Inflammatory macrophage (primary cell): ENCODE data around the gene DDX25.

Experiments used
- DNase-seq, 2 donors: peaks; one replicate each; pipeline ENCODE4 v3.0.0-alpha.2; 2020 to 2022

Gene DDX25

DNA sequence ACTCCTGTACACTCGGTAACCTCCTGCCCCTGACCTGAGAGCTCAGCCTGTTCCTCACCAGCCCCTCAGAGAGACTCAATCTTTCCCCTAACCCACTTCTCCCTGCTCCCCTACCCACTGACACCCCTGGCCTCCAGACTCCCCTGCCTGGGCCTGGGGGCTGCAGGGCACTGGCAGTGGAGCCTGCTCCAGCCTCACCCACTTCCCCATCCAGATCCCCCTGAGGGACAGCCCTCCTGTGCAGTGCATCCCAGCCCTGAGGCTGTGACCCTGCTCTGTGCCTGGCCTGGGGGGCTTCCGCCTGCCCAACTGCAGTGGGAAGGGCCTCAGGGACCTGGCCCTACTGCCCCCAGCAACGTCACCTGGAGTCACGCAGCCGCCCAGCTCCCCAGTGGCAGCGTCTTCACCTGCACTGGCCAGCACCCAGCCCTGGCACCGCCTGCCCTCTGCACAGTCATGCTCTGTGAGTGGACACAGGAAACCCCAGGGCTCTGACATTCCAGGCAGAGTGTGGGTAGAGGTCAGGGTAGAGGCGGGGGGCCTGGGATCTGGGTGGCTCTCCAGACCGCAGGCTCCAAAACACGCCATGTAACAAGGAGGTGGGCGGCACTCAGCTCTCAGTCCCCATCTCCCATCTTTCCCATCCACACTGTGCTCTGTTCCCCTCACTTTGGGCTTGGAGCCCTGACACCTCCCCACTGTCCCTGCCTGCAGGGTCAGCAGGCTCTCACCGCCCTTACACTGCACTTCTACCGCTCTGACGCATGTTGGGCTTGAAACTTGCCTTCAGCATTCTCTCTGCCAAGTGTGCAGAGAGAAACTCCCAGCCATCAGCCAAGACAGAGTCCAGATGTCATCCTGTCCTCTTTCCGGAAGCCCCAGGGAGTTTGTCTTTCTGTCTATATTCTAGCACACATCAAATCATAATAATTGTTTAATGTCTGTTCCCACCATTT is 46.7 kb downstream of the DDX25 start:
- no peak for DNase-seq

DNA sequence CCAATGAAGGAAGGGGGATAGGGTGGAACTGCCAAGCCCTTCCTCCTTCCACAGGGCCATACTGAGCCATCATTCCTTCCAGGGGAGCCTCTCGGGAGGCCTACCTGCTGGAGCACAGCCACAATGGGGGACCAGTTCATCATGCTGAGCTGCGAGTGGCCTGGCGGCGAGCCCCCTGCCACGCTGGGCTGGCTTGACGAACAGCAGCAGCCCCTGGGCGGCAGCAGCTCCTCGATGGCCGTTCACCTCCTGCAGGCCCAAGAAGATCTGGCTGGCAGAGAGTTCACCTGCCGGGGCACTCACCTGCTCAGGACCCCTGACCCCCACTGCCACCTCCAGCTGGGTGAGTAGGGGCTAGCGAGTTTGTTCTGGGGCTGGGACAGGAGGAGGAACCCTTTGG is 47.4 kb downstream of the DDX25 start:
- DNase-seq: no peak

DNA sequence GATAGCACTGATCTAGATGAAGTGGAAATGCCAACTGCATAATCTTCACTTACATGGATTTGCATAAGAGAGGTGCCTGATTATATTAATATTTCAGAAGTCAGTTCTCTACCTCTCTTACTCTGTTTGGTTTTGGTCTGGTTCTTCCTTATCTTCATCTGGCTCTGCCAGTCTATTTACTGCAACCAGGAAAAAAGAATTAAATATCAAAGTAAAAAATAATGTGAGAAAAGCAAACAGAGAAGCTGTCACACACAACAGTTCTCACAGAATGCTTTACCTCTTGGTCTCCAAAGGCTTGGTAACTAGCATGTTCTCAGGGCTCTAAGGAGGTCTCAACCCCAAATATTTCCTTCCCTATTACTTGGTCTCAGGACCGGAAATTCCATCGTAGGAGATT is 48.3 kb downstream of the DDX25 start:
- DNase-seq: no peak

DNA sequence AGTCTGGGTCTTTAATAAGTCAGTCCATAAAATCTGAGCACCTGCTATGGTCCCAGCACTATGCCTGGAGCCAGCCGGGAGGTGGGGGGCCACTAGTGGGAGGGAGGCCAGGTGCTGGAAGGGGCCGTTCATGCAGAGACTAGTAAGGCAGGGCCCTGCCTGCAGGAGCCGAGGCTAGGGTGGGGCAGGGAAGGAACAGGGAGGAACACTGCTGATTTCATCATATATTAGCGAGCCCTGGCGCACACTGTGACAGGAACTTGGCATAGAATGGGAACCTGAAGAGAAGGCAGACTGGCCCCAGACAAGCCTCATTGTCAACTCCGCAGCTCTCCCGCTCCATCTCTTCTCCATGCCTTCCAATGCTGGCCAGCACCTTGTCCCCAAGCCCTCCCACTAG is 48.7 kb downstream of the DDX25 start:
- no peak for DNase-seq

DNA sequence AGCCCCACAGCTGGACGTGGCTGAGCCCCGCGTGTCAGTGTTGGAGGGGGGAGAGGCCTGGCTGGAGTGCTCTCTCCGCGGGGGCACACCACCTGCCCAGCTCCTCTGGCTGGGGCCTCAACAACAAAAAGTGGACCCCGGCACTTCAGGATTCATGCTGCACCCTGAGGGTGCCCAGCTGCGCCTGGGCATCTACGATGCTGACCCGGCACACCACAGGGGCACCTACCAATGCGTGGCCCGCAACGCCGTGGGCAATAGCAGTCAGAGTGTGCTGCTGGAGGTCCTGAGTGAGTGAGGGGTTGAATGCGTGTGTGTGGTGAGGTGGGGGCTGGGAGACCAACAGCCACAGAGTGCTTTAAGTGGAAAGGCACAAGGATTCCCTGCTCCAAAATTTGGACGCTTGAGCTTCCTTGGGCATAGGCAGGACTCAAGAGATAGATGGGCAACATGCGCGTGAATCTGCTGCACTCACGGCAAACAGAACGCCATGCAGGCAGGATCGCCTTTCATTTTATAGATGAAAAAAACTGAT is 49.2 kb downstream of the DDX25 start:
- no peak for DNase-seq

DNA sequence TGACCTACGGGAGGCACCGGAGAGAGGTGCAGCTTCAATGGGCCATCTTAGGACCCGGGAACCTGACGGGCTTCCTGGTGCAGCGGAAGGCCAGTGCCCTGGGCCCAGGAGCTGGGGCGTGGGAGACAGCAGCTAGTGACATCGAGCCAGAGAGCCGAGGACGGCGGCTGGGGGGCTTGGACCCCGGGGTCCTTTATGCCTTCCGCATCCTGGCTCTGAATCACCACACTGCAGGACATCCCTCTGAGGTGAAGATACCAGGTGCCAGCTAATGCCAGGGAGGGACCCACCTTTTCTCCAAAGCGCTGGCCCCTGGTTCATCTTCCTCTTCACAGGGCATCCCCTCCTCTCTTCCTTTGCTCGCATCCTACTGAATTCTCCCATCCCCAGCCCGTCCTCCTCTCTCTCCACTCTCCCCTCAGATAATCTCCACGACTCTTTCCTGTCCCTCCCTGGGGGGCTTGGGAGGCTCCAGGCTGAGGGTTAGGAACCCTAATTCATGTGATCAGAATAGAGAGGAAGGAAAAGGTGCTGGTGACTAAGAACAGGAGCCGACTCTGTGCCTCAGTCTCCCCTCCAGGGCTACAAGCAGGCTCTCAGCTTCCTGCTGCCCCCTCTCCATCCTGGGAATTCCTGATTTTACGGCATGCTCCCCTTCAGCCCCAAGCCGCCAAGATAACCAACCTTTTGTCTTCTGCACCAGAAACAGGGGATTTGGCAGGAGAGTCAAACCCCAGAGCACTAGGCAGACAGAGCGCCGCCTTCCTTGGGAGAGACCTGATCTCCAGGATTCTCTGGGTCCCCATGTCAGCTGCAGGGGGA is 50.0 kb downstream of the DDX25 start:
- no peak for DNase-seq

DNA sequence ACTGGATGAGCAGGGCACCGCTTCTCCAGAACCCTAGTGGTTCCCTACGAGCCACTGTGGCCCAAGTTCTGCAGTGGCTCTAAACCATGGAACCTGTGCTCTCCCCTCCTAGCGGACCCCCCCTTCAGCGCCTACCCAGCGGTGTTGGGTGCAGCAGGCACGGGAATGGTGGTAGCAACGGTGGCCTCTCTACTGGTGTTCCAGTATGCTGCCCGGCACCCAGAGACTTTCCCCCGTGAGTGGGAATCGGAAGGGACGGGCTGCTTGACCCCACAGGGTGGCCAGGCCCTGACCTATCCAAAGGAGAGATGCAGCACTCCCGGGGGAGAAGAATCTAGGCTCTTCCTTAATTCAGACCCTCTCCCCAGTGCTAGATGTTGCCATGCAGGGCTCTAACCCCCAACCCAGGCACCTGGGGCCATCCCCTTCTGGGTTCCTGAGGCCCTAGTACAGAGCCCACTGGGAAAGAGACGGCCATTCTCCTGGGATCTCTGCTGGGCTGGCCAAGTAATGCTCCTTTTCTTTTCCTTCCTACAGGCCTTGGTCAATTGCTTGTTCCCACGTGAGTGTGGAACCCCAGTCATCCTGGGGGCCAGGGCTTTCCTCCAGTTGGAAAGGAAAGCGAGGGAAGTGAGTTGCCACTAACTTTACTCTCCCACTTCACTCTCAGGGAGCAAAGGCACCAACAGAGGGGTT is 50.8 kb downstream of the DDX25 start:
- no peak for DNase-seq

DNA sequence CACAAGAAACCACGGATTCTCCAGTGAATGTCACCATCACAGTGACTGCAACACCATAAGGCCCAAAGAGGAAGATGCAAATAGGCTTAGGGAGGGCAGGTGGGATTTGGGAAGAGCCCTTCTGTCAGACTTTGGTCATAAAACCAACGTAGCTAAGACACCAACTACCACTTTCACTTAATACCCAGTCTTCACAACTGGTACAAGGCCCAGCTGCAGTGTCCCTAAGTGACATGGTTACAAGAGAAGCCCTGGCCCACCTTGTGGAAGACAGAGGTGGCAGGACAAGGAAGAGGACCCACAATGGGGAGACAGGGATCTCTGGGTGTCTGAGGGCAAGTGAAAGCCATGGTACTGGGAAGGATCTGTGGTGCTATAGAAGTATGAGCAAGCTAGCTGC is 51.5 kb downstream of the DDX25 start:
- DNase-seq: no peak

DNA sequence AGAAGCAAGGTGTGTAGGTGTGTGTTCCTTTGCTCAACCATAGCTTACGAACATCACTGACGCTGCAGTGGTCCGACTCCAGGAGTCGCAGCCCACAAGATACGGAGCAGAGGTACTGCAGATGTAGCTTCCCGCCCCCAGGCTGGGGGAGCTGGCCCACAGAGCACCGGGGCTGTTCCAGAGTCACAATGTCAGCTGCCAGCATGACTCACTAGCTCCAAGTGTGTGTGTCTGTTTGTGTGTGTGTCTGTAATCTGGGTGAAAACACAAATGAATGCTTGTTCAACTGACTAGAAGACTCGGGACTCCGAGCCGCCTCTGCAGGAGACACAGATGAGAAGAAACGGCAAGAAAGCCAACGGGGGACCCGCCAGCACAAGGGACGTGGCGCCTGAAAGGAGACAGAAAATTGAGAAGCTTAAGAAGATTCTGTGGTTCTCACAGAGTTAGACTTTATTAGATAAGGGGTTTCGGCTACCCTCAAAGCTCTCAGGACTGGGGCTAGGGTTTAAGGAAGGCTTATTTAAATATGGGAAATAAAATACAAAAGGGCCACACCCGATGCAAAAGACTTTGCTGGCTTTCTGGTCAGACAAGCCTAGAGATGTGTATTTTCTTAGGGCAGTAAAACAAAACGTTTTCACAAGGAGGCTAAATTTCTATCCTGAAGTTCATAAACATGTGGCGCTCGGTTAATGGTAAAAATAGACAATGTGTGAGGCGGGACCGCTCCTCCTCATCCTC is 52.3 kb downstream of the DDX25 start:
- DNase-seq: no peak

DNA sequence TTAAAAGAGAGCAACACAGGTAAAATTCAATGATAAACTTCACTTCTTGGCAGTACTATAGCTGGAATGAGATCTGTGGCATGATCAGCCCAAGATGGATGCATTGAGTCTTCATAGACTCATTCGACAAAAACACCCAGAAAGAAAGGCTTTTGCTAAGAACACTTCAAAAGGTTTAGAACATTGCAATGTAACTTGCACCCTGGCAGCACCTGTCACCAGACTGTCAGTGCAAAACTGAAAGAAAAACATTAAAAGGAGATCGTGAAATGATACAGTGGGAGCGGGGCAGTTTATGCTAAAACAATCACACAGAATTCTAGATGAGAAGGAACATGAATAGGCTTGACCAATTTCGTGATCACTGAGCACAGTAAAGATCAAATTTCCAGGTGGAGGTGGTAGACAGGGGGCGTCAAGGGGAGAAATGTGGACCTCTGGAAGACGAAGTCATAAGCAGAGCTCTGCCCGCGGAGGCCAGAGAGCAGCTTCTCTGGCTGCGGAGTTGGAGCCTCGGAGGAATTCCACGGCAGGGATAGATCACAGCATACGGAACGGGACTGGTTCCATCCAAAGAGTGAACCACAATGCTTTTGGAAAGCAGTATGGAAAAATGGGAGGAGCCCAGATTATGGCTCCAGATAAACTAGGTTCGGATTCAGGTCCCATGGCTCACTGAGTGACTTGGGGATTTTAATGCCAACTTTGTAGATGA is 53.5 kb downstream of the DDX25 start:
- no peak for DNase-seq

DNA sequence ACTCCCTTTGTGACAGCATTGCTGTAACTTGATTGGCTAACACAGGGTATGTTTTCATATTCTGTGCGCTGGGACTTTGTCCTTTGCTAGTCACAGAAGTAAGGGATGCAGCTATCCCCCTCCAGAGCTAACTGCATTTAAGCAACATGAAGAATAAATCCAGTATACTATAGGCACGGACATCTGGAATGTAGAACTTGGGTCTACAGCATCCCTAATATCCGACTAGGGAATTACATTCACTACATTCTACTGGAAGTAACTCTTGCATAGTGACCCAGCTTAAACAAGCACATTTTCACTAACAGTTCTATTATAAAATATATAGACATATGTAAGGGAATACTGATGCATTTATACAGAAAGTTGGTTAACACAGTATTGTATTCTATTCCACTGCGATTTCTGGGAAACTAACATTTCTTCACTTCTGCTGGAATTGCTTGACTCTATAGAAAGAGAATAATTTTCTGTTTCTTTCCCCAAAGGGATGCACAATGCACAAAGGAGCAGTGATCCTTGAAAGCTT is 54.6 kb downstream of the DDX25 start:
- DNase-seq: no peak

DNA sequence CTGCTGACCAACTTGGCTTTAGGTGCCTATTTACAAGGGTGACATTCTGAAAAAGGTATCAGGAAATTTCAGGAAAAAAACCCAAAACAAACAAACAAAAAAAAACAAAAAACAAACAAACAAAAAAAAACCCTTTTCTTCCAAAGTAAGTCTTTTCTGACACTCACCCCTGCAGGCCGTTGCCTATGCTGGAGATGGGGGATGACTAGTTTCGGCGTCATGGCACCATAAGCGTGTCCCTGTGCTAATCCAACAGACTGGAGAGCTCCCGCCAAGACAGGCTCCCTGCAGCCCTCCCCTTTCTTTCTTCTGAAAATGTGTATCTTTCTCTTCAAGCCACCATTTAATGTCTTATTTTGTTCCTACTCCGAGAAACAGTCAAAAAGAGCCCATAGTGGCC is 55.2 kb downstream of the DDX25 start:
- DNase-seq: no peak

DNA sequence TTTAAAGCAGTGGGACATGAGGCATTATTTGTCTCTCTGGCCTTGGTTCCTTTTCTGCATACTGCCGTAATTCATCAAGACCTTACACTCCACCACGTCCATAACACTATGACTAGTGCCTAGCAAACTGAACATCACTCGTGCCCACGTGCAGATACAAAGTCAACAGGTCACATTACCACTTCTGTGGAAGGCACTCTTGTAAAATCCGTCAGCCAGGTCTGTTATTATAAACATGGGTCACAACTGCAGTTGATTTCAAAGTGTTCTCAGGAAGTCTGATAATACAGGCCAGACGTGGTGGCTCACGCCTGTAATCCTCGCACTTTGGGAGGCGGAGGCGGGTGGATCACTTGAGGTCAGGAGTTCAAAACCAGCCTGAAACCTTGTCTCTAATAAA is 55.6 kb downstream of the DDX25 start:
- DNase-seq: no peak

DNA sequence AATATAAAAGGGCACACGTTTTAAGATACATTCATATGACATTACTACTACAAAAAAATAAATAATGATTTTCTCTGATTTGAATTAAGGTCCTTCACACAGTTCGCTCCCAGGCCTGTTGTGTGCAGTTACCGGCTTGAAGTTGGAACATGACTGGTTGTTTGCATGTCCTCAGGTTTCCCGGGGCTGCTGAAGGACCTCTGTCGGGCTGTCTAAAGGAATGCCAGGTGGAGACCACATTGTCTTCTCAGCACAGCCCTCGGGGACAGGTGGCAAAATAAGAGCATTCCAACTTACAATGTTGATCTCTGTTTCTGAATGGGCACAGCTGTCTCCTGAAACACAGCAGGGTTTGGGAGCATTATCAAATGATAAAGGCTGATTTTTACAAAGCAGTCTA is 56.5 kb downstream of the DDX25 start:
- DNase-seq: no peak

DNA sequence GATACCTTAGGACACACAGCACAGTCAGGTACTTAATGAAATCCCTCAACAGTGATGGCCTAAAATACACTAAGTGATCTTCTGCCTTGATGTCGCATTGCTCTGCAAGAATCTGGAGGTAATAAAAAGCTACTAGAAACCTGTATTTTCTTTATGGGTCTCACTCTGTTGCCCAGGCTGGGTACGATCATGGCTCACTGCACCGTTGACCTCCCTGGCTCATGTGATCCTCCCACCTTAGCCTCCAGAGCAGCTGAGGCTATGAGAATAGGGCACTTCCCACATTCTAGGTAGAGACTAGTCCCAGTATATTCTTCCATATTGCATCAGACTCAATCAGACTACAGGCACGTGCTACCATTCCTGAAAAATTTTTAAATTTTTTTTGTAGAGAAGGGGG is 63.2 kb downstream of the DDX25 start:
- DNase-seq: no peak

DNA sequence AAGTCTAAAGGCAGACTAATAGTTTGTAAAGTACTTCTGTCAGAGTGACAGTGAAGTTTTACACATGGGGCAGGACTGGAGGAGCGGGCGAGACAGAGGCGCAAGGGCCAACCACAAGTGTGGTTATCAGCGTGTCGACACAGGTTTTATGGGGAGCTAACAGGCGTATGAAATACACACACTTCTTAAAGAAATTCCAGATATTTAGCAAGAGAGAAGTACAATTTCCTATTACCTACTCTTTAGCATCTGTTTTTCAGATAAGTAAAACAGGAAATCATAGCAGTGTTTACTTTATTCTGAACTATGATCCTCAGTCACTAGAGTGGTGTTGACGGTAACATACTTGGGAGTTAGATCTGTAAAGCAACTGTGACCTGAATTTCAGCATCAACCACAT is 64.0 kb downstream of the DDX25 start:
- no peak for DNase-seq

DNA sequence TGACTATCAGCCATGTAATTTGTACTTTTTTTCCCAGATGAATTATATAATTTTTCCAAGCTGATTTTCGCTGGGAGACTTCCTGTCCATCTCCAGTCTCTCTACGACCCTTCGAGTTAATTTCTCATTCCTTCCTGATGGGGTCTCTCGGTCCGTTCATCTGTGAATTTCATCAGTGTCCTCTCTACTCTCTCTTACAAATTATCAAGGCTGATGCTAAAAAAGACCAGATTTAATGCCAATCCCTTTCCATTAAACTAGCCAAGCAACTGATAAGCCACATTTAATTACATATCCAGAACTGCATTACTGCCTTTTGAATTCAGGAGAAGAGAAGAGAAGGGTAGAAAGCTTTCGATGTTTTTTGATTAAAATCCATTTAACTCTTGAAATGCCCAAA is 67.3 kb downstream of the DDX25 start:
- DNase-seq: no peak

DNA sequence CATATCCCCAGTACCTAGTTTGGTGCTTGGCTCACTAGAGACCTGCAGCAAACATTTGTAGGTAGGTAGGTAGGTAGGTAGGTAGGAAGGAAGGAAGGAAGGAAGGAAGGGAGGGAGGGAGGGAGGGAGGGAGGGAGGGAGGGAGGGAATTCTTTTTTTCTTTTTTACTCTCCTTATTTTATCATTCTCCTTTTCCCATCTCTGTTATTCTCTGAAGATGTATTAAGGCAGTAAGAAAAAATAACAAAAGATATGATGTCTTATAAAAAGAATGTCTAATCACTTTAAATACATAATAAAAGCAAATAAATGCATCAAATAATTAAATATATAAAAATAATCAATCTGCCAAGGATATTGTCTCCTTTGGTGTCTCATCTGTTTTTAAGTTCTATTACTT is 70.0 kb downstream of the DDX25 start:
- no peak for DNase-seq

DNA sequence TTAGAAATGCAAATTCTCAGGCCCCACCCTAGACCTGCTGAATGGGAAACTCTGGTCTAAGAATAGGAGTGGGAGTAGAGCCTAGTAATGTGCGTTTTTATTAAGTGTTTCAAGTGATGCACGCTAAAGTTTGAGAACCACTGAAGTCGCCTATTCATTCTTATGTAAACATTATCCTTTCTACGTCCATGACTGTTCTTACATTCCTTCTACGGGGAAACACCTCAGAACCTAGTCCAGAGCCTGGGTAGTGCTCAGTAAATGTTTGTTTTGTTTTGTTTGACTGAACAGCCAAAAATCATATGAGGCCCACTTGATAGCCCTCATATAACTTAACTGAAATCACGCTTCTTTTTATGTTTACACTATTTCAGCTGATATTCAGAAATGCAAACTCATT is 71.3 kb downstream of the DDX25 start:
- DNase-seq: no peak

DNA sequence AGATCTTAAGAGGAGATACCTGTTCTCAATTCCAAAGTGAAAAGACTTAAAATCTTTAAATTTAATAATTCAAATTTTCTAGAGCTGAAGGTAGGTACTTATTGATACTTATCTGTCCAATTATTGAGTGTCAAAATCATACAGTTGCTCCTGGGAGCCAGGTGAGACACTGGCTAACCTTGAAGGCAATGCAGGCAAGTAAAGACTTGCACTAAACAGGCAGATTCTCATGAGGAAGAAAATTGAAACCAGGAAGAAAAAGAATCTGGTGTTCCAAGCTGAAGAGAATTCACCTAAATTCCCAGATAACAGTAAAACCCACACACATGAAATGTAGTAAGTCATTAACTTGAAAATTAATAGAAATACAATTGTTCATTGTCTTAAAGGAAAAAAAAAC is 71.8 kb downstream of the DDX25 start:
- DNase-seq: no peak

DNA sequence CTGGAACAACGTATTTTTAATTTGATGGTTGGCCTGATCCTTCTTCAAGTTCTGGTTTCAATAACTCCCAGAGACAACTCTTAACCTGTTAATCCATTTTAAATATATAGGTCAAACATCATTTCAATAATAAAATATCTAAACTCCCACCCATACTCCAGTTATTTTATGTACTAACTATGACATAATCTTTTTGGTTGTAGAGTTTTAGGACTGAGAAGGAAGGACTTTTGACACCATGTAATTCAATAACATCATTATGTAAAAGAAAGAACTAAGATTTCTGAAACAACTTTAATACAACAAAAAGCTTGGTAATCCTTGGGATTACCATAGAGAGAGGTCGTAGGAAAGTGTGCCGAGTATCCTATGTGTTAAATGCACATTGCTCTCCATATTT is 73.0 kb downstream of the DDX25 start:
- no peak for DNase-seq
